GM18951 (cell line): Measurements from ENCODE around the gene ERP44.

Experiments
- POLR2A ChIP-seq: IDR thresholded peaks from 4 replicates; pipeline ENCODE4 v1.6.1; 2011; ENCODE audit warnings: mild to moderate bottlenecking; ENCODE audit not compliant: insufficient read length, insufficient read depth; ENCODE audit errors: extremely low read depth
- in situ Hi-C: fragments of 300-500 bp; cut with MboI; formaldehyde crosslinking; loops from one replicate; pipeline ENCODE4 v1.12.0; 2022; ENCODE audit warnings: low sequenced_read_pairs, mixed read lengths, inconsistent platforms; ENCODE audit not compliant: unreplicated experiment

ERP44 gene

DNA sequence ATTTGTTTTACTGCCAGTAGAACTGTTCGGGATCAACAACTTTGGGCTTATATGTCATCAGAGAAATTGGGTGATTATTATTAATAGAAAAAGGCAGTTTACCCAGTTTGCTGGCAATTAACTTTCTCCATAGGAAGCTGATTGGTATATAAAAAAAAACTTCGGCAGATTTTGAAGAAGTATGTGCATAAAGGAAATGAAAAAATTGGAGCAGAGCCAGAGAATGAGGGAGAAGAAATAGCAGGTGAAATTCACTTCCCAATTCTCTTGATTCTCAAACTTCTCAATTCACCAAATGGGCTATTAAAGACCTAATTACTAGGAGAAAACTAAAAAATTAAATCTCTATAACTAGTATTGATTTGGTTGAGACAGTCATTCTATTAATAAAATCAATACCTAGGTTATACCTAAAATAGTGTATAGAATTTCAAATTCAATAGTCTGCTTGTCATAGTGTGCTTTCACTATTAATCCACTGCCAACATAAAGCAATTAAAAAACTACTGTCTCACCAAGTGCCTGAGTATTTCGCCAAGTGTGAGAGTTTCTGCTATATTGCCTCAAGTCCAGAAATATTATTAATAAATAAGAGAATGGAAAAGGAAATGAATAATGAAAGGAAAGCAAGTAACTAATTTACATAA is 144.8 kb downstream of the ERP44 start:
- in situ Hi-C loops = no loop called here
- TF ChIP-seq POLR2A = no peak

DNA sequence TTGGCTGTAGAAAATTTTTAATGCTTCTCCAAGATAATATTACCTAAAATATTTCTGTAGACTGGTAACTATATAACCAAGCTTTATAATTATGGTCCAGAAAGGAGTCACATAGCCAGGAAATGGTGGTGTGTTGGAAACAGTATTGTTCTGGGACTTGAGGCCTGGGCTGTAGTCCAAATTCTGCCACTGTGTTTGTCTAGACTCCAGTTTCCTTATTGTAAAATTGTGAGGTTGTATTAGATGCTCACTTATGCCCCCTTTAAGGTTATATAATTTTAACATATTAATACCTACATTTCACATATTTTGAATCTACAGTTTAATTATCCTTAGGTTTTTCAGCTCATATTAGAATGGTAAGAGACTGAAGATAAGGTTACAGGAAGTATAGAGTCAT is 149.9 kb downstream of the ERP44 start:
- TF ChIP-seq POLR2A = no peak
- in situ Hi-C loops = no loop called here

GRCh38 chr9:99948482-99948881 is 150.3 kb downstream of the ERP44 start:
- in situ Hi-C loops = no loop called here
- no peak for TF ChIP-seq POLR2A

DNA sequence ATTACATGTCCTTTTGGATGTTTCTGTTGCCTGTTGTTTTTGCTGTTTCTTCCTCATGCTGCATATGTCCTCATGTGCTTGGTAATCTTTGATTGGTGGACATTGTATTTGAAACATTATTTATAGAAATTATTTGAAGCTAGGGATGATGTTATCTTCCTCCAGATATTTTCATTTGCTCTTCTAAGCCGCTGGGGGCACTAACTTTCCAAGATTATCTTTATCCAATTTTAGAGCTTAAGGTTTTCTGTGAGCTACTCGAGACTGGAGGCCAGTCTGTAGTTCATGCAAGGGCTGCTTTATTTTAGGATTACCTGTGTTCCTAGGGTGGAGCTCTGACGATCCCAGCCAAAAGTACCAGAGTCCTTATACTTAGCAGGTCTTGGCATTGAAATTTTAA is 151.4 kb downstream of the ERP44 start:
- no peak for TF ChIP-seq POLR2A
- in situ Hi-C loops = no loop called here

DNA sequence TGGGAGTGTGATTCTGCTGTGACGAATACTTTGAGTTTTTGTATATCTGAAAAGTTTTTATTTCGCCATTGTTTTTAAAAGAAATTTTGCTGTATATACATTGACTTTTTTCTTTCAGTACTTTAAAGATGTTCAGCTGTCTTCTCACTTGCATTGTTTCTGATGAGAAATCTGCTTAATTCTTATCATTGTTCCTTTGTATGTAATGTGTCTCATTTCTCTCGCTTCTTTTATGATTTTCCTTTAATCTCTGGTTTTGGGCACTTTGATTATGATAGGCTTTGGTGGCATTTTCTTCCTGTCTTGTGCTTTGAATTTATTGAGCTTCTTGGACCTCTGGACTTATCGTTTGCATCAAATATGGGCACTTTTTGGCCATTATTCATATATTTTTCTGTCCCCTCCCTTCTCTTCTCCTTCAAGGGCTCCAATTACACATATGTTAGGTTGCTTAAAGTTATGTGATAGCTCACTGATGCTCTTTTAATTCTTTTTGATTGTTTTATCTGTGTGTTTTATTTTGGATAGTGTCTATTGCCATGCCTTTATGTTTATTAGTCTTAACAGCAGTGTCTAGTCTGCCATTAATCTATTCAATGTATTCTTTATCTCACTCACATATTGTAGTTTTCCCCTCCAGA is 161.7 kb downstream of the ERP44 start:
- no peak for TF ChIP-seq POLR2A
- in situ Hi-C loops = no loop called here

DNA sequence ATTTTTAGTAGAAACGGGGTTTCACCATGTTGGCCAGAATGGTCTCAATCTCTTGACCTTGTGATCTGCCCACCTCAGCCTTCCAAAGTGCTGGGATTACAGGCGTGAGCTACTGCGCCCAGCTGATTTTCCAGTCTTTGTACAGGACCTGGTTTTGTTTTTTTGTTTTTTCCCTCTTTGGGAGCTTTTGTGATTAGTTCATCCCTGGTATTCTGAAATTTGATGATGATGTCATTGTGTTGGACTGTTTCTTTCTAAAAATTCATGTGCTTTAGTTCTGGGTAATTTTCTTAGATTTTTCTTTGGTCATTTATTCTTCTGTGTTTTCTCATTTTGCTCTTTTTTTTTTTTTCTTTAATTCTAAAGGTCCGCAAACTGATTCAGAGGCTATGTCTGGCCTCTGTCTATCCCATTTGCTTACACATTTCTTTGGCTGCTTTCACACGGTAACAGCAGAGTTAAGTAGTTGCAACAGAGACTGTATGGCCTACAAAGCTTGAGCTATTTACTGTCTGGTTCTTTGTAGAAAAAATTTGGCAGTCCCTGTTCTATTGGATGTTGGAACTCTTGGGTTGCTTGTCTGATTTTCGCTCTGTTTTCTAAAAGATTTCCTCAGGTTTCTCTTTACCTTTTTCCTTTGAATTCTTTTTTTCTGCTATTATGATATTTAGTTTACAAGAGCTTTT is 167.5 kb downstream of the ERP44 start:
- no peak for TF ChIP-seq POLR2A
- in situ Hi-C loops = no loop called here

DNA sequence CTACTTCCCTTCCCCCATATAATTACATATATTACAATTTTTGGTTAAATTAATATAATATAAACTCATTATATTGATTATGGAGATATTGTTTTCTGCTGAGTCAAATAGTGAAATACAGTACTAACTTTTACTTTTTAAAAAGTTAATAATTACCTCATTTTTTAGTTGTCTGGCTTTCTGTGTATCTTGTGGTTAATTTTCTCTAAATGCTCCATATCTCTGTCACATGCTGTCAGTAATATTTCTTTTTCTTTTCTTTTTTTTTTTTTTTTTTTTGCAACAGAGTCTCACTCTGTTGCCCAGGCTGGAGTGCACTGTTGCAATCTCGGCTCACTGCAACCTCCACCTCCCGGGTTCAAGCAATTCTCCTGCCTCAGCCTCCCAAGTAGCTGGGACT is 169.1 kb downstream of the ERP44 start:
- no peak for TF ChIP-seq POLR2A
- in situ Hi-C loops = no loop called here
